Left renal cortex interstitium (tissue), 4 donors: ENCODE measurements around the gene BACH2. TPM values are rescaled to one million over a fixed set of nuclear protein-coding genes. Genes with fewer than 3 reads are reported as not detected.

Source experiments
- DNase-seq, 4 donors: peaks; one replicate each; pipeline ENCODE4 v3.0.0-alpha.2; 2013; ENCODE audit warnings: low read depth in 4 of 4, low spot score in 2 of 4, missing footprints in 1 of 4
- polyA plus RNA-seq, 4 donors: library from polyadenylated mRNA; unstranded; fragments of 120-200 nt; gene quantifications; one replicate each; pipeline ENCODE4 v1.2.1, GENCODE V29; 2013; ENCODE audit not compliant: insufficient read length in 4 of 4

The BACH2 gene
- polyA plus RNA-seq, 4 donors, result 9.1 to 9.9 (median 9.5) TPM

GRCh38 chr6:89956182-89956581 lies 340.5 kb downstream of the BACH2 start:
- DNase-seq, result no peak

GRCh38 chr6:89955364-89955763 lies 341.3 kb downstream of the BACH2 start:
- DNase-seq, result no peak

DNA sequence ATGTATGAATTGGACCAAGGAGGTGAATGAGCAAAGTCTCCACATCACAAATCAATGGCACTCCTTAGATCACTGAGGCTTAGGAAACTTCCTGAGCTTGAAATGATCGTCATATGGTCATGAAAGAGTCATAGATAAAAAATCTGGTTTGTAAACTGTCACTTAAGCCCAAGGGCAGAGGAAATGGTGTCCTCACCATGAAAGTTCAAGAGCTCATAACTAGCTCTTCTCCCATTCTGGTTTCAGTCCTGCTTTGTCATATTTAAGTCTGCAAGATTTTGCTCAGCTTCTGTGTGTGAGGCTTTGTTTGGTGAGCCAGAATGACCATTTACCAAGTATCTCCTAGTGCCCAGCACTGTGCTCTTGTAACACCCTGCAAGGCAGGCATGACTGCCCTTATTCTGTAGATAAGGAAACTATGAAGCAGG lies 341.9 kb downstream of the BACH2 start:
- no peak for DNase-seq

DNA sequence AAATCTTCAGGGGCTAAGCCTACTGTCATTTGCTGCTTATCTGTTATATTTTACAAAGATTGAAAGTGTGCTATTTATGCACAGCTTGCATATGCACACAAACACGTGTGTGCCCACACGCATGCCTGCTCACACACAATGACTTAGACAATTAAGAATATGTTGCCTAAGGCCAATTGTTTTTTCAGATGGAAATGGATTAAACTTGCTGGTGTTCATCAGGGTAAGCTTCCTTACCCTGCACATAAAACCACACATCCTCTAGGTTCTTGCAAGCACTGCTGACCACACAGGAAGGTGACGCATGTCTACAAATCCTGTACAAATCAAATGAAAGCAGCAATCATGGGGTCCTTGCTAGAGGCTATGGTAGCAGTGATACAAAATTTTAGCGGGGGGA lies 344.0 kb downstream of the BACH2 start:
- DNase-seq, result no peak

GRCh38 chr6:89952105-89952671 lies 344.5 kb downstream of the BACH2 start:
- DNase-seq, result no peak

- no peak for DNase-seq
Observed at GRCh38 chr6:89951574-89952104, 345.0 kb downstream of the BACH2 start.

GRCh38 chr6:89950879-89951391 lies 345.7 kb downstream of the BACH2 start:
- no peak for DNase-seq

GRCh38 chr6:89950446-89950845 lies 346.2 kb downstream of the BACH2 start:
- DNase-seq, result no peak

- no peak for DNase-seq
Observed at GRCh38 chr6:89948876-89949275, 347.8 kb downstream of the BACH2 start.

DNA sequence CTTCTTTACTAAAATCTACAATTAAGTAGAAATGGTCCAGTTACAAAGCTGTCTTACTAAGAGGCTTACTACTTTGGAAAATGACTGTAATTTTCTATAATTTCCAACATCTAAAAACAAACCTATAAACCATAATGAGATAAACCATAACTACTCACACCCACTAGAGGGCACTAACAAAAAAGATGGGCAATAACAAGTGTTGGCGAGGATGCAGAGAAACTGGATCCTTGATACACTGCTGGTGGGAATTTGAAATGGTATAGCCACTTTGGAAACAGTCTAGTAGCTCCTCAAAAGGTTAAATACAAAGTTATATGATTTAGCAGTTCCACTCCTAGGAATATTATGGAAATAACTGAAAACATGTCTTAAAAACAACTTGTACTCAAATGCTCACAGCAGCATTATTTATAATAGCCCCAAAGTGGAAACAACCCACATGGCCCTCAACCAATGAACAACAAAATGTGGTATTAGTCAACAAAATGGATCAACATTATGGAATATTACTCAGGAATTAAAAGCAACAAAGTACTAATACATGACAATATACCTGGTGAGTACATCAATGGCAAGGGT lies 351.7 kb downstream of the BACH2 start:
- no peak for DNase-seq

DNA sequence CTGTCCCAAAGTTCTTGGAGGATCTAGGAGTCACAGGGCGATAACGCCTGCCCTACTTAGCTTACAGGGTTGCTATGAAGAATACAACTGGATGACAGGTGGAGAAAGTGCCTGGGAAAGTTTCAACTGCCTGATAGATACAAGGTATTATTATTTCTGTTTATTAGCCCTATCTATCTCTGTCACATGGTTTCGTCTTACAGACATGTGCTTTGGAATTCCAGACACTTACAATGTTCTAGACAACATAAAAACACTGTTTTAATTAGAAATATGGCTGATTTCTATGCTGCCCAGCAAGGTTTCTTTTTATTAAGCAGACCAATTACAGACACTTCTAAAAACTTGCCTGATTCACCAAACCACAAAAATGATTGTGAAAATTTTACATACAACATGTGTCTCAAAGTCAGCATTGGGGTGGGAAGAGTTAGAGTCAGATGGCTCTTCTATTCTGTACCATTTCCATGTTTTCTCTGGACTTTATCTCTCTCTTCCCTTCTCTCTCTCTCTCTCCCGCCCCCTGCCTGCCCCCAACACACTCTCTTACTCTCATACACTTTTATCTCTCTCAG lies 352.4 kb downstream of the BACH2 start:
- no peak for DNase-seq

- DNase-seq, result no peak
Observed at GRCh38 chr6:89942601-89943000, 354.0 kb downstream of the BACH2 start.

DNA sequence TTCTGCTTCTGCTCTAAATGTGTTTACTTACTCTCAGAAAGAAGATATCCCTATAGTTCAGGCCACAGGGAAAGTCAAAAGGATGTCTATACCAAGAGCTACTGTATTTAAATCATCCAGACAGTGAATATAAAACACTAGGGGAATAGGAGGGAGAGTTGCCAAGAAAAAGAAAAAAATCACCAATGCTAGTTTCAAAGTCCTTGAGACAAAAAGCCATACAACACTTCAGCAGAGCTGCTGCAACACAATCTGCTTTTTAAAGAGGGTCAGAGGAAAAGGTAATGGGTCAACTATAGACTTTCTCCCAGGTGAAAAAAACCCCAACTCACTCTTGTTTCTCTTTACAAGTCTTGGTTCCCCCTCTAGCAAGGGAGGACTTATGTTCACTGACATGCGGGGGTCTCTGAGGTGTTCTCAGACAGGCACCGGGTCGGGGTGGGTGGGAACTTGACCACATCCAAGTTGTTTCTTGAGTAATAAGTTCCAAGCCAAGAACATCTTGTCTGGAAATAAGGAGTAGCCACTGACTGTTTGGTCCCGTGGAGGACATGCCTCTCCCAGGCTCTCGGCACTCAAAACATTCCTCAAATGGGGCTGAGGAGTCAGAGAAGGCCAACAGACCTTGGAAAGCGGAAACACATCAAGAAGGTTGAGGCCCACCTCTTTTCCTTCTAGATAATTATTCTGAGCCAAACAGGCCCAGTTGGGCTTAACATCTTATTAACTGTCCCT lies 354.7 kb downstream of the BACH2 start:
- DNase-seq, result no peak

GRCh38 chr6:89941031-89941762 lies 355.4 kb downstream of the BACH2 start:
- DNase-seq, result no peak

GRCh38 chr6:89940225-89941027 lies 356.2 kb downstream of the BACH2 start:
- peak in 3 of 4 donors; percentile 50 to 77 (median 69) for DNase-seq

DNA sequence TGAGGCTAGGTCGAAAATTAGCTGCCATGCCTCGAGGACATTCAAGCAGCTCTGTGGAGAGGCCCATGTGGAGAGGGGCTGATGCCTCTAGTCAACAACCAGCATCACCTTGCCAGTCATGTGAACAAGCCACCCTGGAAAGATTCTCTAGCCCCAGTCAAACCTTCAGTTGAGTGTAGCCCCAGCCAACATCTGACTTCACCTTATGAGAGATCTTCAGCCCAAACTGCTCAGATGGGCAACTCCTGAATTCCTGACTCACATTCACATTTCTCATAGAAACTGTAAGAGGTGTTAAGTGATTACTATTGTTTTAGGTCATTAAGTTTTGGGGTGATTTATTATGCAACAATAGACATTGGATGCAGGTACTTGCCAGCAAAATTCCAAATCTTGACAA lies 357.5 kb downstream of the BACH2 start:
- no peak for DNase-seq

DNA sequence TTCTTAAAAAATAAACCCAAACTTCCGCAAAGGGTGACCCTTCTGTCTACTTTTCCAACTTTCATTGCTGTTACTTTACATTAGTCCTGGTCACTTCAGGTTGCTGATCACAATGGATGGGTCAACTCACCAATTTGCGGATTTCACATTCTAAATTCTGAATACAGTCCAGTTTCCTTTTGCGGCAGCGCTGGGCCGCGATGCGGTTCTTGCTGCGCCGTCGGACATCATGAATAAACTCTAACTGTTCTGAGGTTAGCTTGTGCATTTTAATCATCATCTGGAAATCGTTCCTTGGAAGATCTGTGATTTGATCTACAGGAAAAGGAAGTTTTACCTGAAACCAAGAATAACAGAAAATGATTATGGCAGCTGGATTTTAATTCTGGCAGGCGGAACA lies 358.6 kb downstream of the BACH2 start:
- DNase-seq, result no peak

- DNase-seq, result no peak
Observed at GRCh38 chr6:89936177-89936576, 360.5 kb downstream of the BACH2 start.

GRCh38 chr6:89934685-89935366 lies 361.8 kb downstream of the BACH2 start:
- no peak for DNase-seq
